ENCODE data around the gene SGTA. TPM values are rescaled to one million over a fixed set of nuclear protein-coding genes. Genes with fewer than 3 reads are reported as not detected.

Gene SGTA
- total RNA-seq, 1 donor from 2014 or later, result 47.3 TPM

- no peaks in the 10 kb centered on the region for H3K4me1 Mint-ChIP-seq
- intact Hi-C loops (cut with micrococcal nuclease), result no loop called here
- no peak for TF ChIP-seq CTCF (IDR thresholded peaks at IDR 0.05)
- H3K27me3 Mint-ChIP-seq, result no peaks in the 10 kb centered on the region
- H3K27ac Mint-ChIP-seq, result no peak overlapping the region
- POLR2A ChIA-PET, result no interaction called here
- H3K36me3 Mint-ChIP-seq (ENCODE audit: low read depth), result peaks cover 50% of the 10 kb centered on the region
- CTCF ChIA-PET, result no interaction called here
- ATAC-seq (ENCODE audit: low read depth) (no peak), DNase-seq (no peak)
- no peak overlapping the region for H3K4me3 Mint-ChIP-seq
- no peaks in the 10 kb centered on the region for H3K9me3 Mint-ChIP-seq
These were observed 26.5 kb upstream of the SGTA start for GRCh38 chr19:2809387-2810140.

GRCh38 chr19:2808129-2808941 lies 25.3 kb upstream of the SGTA start:
- ChIA-PET CTCF (no interaction called here), POLR2A (no interaction called here)
- Mint-ChIP-seq H3K4me3 (no peak overlapping the region), H3K27me3 (no peaks in the 10 kb centered on the region), H3K4me1 (no peaks in the 10 kb centered on the region), H3K27ac (no peak overlapping the region), H3K36me3 (ENCODE audit: low read depth) (peaks cover 54% of the 10 kb centered on the region), H3K9me3 (no peaks in the 10 kb centered on the region)
- ATAC-seq (ENCODE audit: low read depth), result no peak
- no peak for DNase-seq
- TF ChIP-seq CTCF (IDR thresholded peaks at IDR 0.05), result no peak
- intact Hi-C loops (cut with micrococcal nuclease), result no loop called here

GRCh38 chr19:2807379-2808128 lies 24.5 kb upstream of the SGTA start:
- Mint-ChIP-seq H3K27me3 (no peaks in the 10 kb centered on the region), H3K4me1 (no peaks in the 10 kb centered on the region), H3K36me3 (ENCODE audit: low read depth) (peaks cover 60% of the 10 kb centered on the region), H3K4me3 (no peak overlapping the region), H3K27ac (no peak overlapping the region), H3K9me3 (no peaks in the 10 kb centered on the region)
- POLR2A ChIA-PET, result no interaction called here
- no peak for TF ChIP-seq CTCF (IDR thresholded peaks at IDR 0.05)
- intact Hi-C loops (cut with micrococcal nuclease), result no loop called here
- ATAC-seq (ENCODE audit: low read depth) (no peak), DNase-seq (no peak)
- CTCF ChIA-PET, result no interaction called here

GRCh38 chr19:2806736-2807378 lies 23.8 kb upstream of the SGTA start:
- ChIA-PET CTCF (no interaction called here), POLR2A (no interaction called here)
- intact Hi-C loops (cut with micrococcal nuclease), result no loop called here
- no peak for ATAC-seq (ENCODE audit: low read depth)
- no peak for DNase-seq
- no peak for TF ChIP-seq CTCF (IDR thresholded peaks at IDR 0.05)
- Mint-ChIP-seq H3K36me3 (ENCODE audit: low read depth) (peaks cover 60% of the 10 kb centered on the region), H3K27ac (no peak overlapping the region), H3K4me3 (no peak overlapping the region), H3K4me1 (no peaks in the 10 kb centered on the region), H3K27me3 (no peaks in the 10 kb centered on the region), H3K9me3 (no peaks in the 10 kb centered on the region)
